ENCODE measurements around the gene TTLL8. TPM values are rescaled to one million over a fixed set of nuclear protein-coding genes. Genes with fewer than 3 reads are reported as not detected.

The TTLL8 gene
- total RNA-seq, 1 donor from 2014 or later = not detected

DNA sequence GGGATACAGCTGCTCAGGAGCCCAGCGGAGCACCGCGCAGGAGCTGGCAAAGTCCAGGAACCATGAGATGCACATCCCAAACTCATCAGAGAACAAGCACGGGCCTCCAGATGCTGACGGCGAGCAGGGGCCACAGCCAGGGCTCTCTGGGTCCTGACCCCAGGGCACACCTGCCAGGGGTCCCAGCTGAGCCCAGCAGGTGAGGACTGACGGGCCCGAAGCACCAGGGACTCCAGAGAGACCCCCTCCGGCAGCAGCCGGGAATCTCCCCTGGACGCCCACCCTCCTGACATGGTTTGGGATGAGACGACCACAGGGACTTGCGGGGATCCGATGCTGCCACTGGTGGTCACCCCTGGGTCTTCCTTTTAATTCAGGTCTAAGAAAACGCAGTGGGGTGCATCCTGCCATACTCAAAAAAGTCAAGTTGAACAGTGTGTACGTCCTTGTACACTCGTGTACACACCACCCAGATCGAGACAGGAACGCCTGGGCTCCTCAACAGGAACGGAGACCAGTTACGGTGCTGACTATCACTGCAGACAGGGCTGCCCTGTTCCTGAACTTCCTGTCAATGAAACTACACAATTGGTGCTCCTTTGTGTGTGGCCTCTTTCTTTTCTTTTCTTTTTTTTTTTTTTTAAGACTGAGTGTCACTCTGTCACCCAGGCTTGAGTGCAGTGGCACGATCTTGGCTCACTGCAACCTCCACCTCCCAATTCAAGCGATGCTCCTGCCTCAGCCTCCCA lies 21.9 kb downstream of the TTLL8 start:
- DNase-seq (ENCODE audit: low spot score) = no peak
- Mint-ChIP-seq H3K27me3 (ENCODE audit: insufficient read depth) (peaks cover 8% of the 10 kb centered on the region), H3K4me3 (no peak overlapping the region), H3K4me1 (ENCODE audit: low read depth) (no peaks in the 10 kb centered on the region), H3K9me3 (no peaks in the 10 kb centered on the region), H3K27ac (no peak overlapping the region), H3K36me3 (ENCODE audit: low read depth) (no peaks in the 10 kb centered on the region)
- intact Hi-C loops (cut with micrococcal nuclease) = no loop called here

DNA sequence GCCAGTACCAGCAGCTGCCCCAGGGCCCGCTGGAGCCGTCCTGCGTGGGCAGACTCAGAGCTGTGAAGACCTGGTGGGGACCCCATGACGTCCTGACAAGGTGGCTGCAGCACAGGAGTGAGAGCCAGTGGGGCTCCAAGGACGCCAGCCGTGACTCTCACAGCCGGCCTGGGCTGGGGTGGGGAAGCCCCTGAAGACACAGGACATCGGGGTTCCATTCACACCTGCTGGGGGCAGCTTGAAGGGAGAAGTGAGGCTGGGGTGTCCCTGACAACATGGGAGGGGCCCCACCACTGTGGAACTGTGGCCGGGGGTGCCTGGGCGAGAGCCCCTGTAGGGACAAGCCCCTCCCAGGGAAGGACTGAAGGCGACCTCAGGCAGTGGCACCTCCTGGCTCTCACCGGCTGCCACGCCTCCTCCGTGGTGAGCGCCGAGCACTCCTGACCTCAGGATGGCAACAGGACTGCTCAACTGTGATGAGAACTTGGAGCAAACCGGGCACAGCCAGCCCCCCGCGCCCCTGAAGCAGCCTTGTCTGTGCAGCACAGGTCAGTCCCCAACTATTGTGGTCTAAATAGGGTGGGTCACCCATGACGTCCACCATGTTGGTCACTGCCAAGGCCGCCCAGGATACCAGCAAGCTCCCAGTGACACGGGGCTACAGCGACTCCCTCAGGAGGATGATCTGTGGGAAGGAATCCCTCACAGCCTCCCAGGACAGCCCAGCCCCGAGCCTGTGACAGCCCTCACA lies 22.8 kb downstream of the TTLL8 start:
- intact Hi-C loops (cut with micrococcal nuclease) = no loop called here
- DNase-seq (ENCODE audit: low spot score) = no peak
- H3K9me3 Mint-ChIP-seq = no peaks in the 10 kb centered on the region
- H3K27ac Mint-ChIP-seq = no peak overlapping the region
- no peaks in the 10 kb centered on the region for H3K4me1 Mint-ChIP-seq (ENCODE audit: low read depth)
- H3K4me3 Mint-ChIP-seq = no peak overlapping the region
- no peaks in the 10 kb centered on the region for H3K36me3 Mint-ChIP-seq (ENCODE audit: low read depth)
- peaks cover 8% of the 10 kb centered on the region for H3K27me3 Mint-ChIP-seq (ENCODE audit: insufficient read depth)

DNA sequence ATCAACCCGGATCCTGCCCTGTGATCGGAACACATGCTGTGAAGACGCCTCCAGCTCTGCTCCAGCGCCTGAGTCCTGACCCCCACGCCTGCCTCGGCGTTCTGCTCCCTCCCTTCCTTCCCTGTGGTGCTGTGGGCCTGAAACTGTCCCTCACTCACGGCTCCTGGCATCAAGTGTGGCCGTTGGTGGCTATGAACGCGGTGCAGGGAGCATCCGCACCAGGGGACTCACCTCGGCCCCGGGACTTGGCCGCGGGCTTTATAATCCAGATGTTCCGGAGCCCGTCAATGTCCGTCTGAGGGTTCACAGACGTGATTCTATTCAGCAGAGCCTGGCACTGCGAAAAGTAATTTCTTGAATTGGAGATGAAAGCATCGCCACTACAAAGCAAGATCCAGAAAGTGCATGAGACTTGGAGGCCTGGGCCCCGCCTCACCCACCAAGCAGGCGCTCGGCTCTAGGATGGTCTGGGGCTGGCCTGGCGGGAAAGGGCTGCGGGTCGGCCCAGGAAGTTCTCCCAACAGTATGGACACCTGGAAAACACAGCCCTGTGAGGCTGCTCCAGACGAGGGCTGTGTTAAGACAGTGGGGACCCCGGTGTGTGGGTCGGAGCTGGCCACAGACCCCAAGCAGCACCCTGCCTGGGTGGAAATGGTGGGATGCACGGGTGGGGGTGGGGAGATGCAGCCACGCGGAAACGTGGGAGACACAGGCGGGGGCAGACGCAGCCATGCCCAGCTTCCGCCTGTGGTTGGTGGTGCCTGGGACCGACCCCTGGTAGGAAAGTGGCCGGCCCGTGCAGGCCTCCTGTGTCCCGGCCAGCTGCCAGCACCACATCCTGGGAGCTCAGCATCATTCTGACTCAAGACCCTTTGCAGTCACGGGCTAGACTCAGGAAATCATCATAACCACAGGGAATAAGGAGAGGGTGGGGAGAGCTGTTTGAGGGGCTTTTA lies 23.7 kb downstream of the TTLL8 start:
- Mint-ChIP-seq H3K4me1 (ENCODE audit: low read depth) (no peaks in the 10 kb centered on the region), H3K27ac (no peak overlapping the region), H3K36me3 (ENCODE audit: low read depth) (no peaks in the 10 kb centered on the region), H3K4me3 (no peak overlapping the region), H3K9me3 (no peaks in the 10 kb centered on the region), H3K27me3 (ENCODE audit: insufficient read depth) (peaks cover 8% of the 10 kb centered on the region)
- no peak for DNase-seq (ENCODE audit: low spot score)
- intact Hi-C loops (cut with micrococcal nuclease) = no loop called here

DNA sequence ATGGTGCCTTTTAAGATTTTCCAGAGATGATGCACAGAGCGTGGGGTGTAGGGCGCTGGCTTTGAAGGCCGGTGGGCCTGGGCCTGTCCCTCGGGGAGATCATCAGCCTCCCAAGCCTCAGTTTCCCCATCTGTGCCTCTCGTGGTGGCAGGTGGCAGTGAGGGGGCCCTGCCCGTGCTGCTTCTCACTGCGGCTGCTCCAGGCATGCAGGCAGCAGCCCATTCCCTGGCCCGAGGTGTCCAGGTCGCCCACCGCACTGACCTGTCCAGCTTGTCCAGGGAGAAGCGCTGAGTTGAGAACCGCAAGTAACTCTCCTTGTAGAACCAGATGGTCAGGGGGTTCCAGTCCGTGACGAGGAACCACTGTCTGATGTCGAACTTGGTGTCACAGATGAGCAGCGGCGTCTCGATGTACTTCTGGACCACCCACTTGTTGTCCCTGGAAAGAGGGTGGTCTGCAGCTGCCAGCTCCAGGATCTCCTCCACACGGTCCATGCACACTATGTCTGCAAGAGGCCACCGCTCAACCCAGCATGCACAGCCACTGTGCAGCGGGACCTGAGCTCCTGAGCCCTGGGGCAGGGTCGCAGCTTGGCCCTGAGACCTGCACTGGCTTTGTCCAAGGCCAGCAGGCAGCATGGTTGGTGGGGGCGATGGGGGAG lies 25.0 kb downstream of the TTLL8 start:
- peaks cover 10% of the 10 kb centered on the region for H3K27me3 Mint-ChIP-seq (ENCODE audit: insufficient read depth)
- peaks cover 1% of the 10 kb centered on the region for H3K4me1 Mint-ChIP-seq (ENCODE audit: low read depth)
- H3K4me3 Mint-ChIP-seq = no peak overlapping the region
- H3K36me3 Mint-ChIP-seq (ENCODE audit: low read depth) = no peaks in the 10 kb centered on the region
- no peak overlapping the region for H3K27ac Mint-ChIP-seq
- intact Hi-C loops (cut with micrococcal nuclease) = no loop called here
- DNase-seq (ENCODE audit: low spot score) = no peak
- H3K9me3 Mint-ChIP-seq = no peaks in the 10 kb centered on the region

DNA sequence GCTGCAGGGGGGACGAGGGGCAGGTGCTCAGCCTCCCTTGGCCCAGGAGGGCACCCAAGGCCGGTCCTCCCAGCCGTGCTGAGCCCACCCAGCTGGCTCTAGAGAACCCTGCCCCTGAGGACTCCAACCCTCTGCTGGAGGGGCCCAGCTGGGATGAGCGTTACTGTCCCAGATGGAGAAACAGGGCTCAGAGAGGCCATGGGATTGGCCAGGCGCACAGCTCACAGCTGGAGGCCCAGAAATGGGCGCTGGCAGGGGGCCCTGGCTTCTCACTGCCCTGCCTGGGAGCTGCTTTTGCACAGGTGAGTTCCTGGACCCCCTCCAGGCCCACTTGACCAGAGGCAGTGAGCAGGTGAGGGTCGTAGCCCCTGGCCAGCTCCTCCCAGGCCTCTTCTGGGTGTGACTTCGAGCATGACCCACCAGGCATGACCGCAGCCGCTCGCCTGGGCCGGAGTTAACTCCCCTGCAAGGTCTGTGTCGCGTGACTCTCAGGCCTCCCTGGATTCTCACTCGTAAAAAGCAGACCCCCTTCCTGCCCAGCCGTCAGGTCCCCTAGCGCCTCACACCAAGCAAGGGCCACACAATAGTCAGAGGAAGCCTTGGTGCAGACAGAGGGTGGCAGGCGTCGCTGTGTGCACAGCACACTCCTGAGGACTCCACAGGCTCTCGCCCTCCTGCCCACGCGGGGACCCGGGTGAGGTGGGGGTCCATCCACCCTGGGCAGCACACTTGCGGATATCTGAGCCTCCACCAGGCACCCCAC lies 25.8 kb downstream of the TTLL8 start:
- Mint-ChIP-seq H3K9me3 (no peaks in the 10 kb centered on the region), H3K36me3 (ENCODE audit: low read depth) (no peaks in the 10 kb centered on the region), H3K4me3 (no peak overlapping the region), H3K27ac (no peak overlapping the region), H3K27me3 (ENCODE audit: insufficient read depth) (peaks cover 9% of the 10 kb centered on the region), H3K4me1 (ENCODE audit: low read depth) (peaks cover 8% of the 10 kb centered on the region)
- DNase-seq (ENCODE audit: low spot score) = no peak
- intact Hi-C loops (cut with micrococcal nuclease) = no loop called here

DNA sequence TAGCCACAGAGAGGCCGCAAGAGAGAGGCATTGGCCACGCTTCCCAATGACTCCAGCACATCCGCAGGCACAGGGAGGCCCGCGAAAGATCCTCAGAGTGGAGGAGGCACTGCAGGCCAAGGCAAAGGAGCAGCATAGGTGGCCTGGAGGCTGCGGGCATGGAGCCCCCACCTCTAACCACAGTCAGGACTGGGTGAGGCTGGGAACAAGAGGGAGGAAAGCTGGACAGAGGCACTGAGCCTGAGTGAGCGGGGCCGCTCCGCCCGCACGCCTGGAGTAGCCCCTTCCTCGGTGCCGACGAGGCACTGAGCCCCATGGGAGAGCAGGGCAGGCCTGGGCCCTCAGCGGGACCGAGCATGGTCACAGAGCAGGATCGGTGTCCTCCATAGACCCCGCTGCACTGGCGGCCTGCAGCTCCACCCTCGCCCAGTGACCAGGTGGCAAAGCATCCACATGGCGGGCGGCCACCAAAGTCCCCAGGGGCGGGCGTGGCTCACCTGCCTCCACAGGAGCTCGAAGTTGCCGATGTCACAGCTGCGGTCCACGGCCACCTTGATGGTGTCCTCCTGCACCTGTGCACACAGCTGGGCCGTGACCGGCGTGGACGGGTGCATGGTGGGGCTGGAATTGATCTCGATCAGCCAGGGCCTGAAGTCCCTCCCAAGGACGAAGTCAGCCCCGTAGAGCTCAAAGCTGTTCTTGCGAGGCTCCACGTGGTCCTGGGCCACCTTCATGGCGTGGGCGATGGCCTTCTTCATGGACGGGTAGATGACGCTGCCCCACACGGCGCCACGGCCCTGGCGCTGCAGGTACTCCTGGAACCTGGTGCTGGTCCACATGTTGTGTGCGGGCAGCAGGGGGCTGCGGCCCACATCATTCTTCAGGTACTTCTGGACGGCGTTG lies 26.7 kb downstream of the TTLL8 start:
- no peak overlapping the region for H3K27ac Mint-ChIP-seq
- no peak for DNase-seq (ENCODE audit: low spot score)
- no peaks in the 10 kb centered on the region for H3K36me3 Mint-ChIP-seq (ENCODE audit: low read depth)
- peaks cover 5% of the 10 kb centered on the region for H3K27me3 Mint-ChIP-seq (ENCODE audit: insufficient read depth)
- H3K4me1 Mint-ChIP-seq (ENCODE audit: low read depth) = peaks cover 8% of the 10 kb centered on the region
- H3K9me3 Mint-ChIP-seq = no peaks in the 10 kb centered on the region
- H3K4me3 Mint-ChIP-seq = no peak overlapping the region
- intact Hi-C loops (cut with micrococcal nuclease) = loop anchor here (2.0 kb wide), 1 partner anchor 55 kb away; no protein-coding TSS in a partner anchor

DNA sequence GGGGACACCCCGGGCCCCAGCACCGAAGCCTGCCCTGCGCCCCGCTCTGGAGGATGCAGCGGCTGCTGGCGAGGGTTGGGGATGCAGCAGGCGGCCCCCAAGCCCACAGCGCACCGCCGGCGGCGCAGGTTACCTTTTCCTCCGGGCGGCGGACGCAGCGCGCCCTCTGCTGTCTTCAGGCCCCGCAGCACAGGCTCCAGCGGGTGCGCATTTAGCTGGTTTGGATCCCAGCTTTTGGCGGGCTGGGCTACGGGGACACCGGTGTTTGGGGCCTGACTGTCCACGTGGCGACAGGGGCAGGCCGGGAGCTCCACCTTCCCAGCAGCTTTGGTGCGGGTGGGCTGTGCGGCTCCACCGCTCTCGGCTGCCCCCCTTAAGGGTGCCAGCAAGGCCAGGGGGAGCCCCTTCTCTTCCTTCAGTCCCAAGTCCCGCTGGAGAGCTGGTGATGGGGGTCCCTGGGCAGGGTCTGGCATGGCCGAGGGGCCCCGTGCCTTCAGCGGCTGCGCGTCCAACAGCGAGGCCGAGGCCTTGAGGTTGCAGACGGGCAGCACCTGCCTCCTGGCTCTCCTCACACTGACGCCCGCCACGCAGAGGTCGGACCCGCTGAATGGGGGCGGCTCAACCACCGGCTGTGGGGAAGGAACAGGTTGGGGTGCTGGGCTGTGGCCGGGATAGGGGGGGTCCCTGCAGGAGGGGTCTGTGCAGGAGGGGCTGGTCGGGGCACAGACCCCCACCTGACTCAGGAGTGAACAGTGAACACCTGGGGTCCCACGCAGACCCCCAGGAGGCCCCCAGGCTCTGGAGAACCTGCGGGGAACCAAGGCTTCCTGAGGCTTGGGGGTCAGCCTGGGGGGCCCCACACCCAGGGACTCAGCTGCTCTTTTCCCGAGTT lies 27.6 kb downstream of the TTLL8 start:
- Mint-ChIP-seq H3K27me3 (ENCODE audit: insufficient read depth) (peaks cover 5% of the 10 kb centered on the region), H3K4me1 (ENCODE audit: low read depth) (peaks cover 8% of the 10 kb centered on the region), H3K4me3 (no peak overlapping the region), H3K9me3 (no peaks in the 10 kb centered on the region), H3K27ac (no peak overlapping the region), H3K36me3 (ENCODE audit: low read depth) (no peaks in the 10 kb centered on the region)
- peak; percentile 76 for DNase-seq (ENCODE audit: low spot score)
- intact Hi-C loops (cut with micrococcal nuclease) = loop anchor here (1.0 to 2.0 kb wide), 5 partner anchors 37 to 263 kb away; no protein-coding TSS in a partner anchor

DNA sequence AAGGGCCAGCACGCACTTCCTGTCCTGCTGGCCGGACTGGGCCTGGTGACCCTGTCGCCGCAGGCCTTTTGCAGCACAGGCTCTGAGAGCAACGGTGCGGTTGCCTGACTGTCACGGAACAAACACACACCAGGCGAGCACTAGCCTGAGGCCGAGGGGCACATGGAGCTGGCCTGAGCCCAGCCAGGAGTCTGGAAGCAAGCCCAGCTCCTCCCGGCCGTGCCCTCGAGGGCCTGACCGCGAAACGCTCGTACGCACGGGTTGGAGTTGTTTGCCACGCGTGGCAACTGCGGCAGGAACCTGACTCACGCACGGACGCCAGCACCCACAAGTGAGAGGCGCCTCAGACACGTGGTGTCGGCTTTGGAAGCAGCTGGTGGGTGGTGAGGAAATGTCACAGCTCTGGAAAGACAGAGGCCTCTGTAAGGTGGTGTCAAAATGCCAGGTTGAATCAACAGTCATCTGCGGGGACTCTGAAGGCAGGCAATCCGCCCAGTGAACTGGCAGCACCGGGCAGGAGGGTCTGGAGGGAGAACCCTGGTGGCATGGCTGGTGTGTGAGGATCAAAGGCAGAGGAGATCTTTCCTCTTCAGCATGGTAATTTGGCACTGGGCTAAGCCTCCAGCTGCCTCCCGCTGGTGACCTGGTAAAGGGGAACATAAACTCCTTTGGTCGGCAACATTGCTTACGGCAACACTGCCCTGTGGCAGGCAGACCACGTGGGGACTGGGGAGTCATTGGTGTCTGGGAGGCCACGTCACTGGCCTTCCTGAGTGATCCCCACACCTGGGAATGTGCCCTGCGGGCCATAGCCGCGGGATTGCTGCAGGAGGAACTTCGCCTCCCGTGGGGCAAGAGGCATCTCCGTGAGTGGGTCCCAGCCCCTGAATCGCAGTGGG lies 30.2 kb downstream of the TTLL8 start:
- H3K27ac Mint-ChIP-seq = peak overlapping the region; percentile 68
- DNase-seq (ENCODE audit: low spot score) = no peak

DNA sequence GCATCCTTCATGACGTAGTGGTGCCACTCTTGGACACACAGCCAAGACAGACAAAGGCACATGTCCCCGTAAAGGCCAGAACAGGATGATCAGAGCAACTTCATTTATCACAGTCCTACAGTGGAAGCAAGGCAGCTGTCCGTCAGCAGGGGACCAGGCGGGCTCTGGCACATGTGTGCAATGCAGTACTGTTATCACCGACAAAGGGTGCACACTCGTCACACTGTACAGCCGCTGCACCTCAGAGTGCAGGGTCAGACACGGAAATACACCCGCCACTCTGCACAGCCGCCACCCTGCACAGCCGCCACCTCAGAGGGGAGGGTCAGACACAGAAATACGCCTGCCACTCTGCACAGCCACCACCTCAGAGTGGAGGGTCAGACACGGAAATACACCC lies 32.1 kb downstream of the TTLL8 start:
- Mint-ChIP-seq H3K27ac (no peak overlapping the region), H3K36me3 (ENCODE audit: low read depth) (no peaks in the 10 kb centered on the region), H3K4me3 (no peak overlapping the region), H3K4me1 (ENCODE audit: low read depth) (peaks cover 18% of the 10 kb centered on the region), H3K27me3 (ENCODE audit: insufficient read depth) (peaks cover 10% of the 10 kb centered on the region), H3K9me3 (no peaks in the 10 kb centered on the region)
- DNase-seq (ENCODE audit: low spot score) = no peak
- intact Hi-C loops (cut with micrococcal nuclease) = no loop called here

More for the DNA sequence above, 30.2 kb downstream of the TTLL8 start:
- peaks cover 18% of the 10 kb centered on the region for H3K4me1 Mint-ChIP-seq (ENCODE audit: low read depth)
- intact Hi-C loops (cut with micrococcal nuclease) = no loop called here
- H3K9me3 Mint-ChIP-seq = no peaks in the 10 kb centered on the region
- peaks cover 10% of the 10 kb centered on the region for H3K27me3 Mint-ChIP-seq (ENCODE audit: insufficient read depth)
- H3K4me3 Mint-ChIP-seq = no peak overlapping the region
- no peaks in the 10 kb centered on the region for H3K36me3 Mint-ChIP-seq (ENCODE audit: low read depth)
